ENCODE results near the gene ACKR3. TPM values are rescaled to one million over a fixed set of nuclear protein-coding genes. Genes with fewer than 3 reads are reported as not detected.

The ACKR3 gene
- total RNA-seq, 2 experiments from 2014 or later: 0.46 to 2.1 TPM

- Histone ChIP-seq H3K9me2 (ENCODE audit: insufficient read depth, low read length) (no peaks in the 10 kb centered on the region), H3K36me3 (ENCODE audit: insufficient read depth, low read length) (no peaks in the 10 kb centered on the region), H4K20me1 (ENCODE audit: insufficient read depth, low read length) (no peaks in the 10 kb centered on the region), H3K9me3 (ENCODE audit: low read length) (no peaks in the 10 kb centered on the region), H3K27ac (ENCODE audit: low read depth, low read length, poor library complexity, severe bottlenecking) (no peak overlapping the region), H3K4me2 (ENCODE audit: low read length) (no peak overlapping the region), H2AFZ (ENCODE audit: low read length) (no peak overlapping the region), H3K79me2 (ENCODE audit: insufficient read depth, low read depth, low read length) (no peaks in the 10 kb centered on the region), H3K4me1 (ENCODE audit: insufficient read depth, low read length, poor library complexity, severe bottlenecking) (no peaks in the 10 kb centered on the region), H3K4me3 (ENCODE audit: low read depth, low read length, poor library complexity, severe bottlenecking) (no peak overlapping the region)
- no peak for DNase-seq (ENCODE audit: low spot score)
- POLR2A ChIA-PET: interaction anchor here (0.6 kb wide), 1 partner anchor 412 kb away, joined by 3 read pairs; no protein-coding TSS in a partner anchor
- BruUV-seq (replicated peaks): no TSS peak
- TF ChIP-seq EZH2phosphoT487 (IDR thresholded peaks at IDR 0.05; ENCODE audit: borderline replicate concordance, low read depth, low read length) (no peak), CTCF (conservative IDR thresholded peaks at IDR 0.05; ENCODE audit: low read length) (no peak)
- CTCF ChIA-PET (ENCODE audit: unreplicated experiment): no interaction called here
- intact Hi-C loops (cut with micrococcal nuclease; ENCODE audit: unreplicated experiment): no loop called here
Measured at GRCh38 chr2:236608188-236608525, 38.5 kb downstream of the ACKR3 start.

GRCh38 chr2:236608710-236609109 is 39.1 kb downstream of the ACKR3 start:
- Histone ChIP-seq H3K9me2 (ENCODE audit: insufficient read depth, low read length) (no peaks in the 10 kb centered on the region), H3K9me3 (ENCODE audit: low read length) (no peaks in the 10 kb centered on the region), H3K36me3 (ENCODE audit: insufficient read depth, low read length) (no peaks in the 10 kb centered on the region), H3K4me1 (ENCODE audit: insufficient read depth, low read length, poor library complexity, severe bottlenecking) (no peaks in the 10 kb centered on the region), H3K4me3 (ENCODE audit: low read depth, low read length, poor library complexity, severe bottlenecking) (no peak overlapping the region), H3K4me2 (ENCODE audit: low read length) (no peak overlapping the region), H3K27ac (ENCODE audit: low read depth, low read length, poor library complexity, severe bottlenecking) (no peak overlapping the region), H3K79me2 (ENCODE audit: insufficient read depth, low read depth, low read length) (no peaks in the 10 kb centered on the region), H4K20me1 (ENCODE audit: insufficient read depth, low read length) (no peaks in the 10 kb centered on the region), H2AFZ (ENCODE audit: low read length) (no peak overlapping the region)
- POLR2A ChIA-PET: no interaction called here
- no peak for TF ChIP-seq CTCF (conservative IDR thresholded peaks at IDR 0.05; ENCODE audit: low read length)
- TF ChIP-seq EZH2phosphoT487 (IDR thresholded peaks at IDR 0.05; ENCODE audit: borderline replicate concordance, low read depth, low read length): no peak
- BruUV-seq (replicated peaks): no TSS peak
- CTCF ChIA-PET (ENCODE audit: unreplicated experiment): no interaction called here
- no peak for DNase-seq (ENCODE audit: low spot score)
- intact Hi-C loops (cut with micrococcal nuclease; ENCODE audit: unreplicated experiment): no loop called here

GRCh38 chr2:236610991-236611821 is 41.6 kb downstream of the ACKR3 start:
- H4K20me1 ChIP-seq (ENCODE audit: insufficient read depth, low read length): no peaks in the 10 kb centered on the region
- POLR2A ChIA-PET: interaction anchor here (0.7 to 1.0 kb wide), 2 partner anchors 66 to 172 kb away, joined by 3 to 6 read pairs; no protein-coding TSS in a partner anchor

More at GRCh38 chr2:236610991-236611821, 41.6 kb downstream of the ACKR3 start:
- TF ChIP-seq CTCF (conservative IDR thresholded peaks at IDR 0.05; ENCODE audit: low read length): no peak
- no peak for TF ChIP-seq EZH2phosphoT487 (IDR thresholded peaks at IDR 0.05; ENCODE audit: borderline replicate concordance, low read depth, low read length)
- CTCF ChIA-PET (ENCODE audit: unreplicated experiment): no interaction called here
- DNase-seq (ENCODE audit: low spot score): no peak
- H3K4me3 ChIP-seq (ENCODE audit: low read depth, low read length, poor library complexity, severe bottlenecking): no peak overlapping the region
- H3K79me2 ChIP-seq (ENCODE audit: insufficient read depth, low read depth, low read length): no peaks in the 10 kb centered on the region
- intact Hi-C loops (cut with micrococcal nuclease; ENCODE audit: unreplicated experiment): no loop called here
- no peak overlapping the region for H3K4me2 ChIP-seq (ENCODE audit: low read length)
- H3K36me3 ChIP-seq (ENCODE audit: insufficient read depth, low read length): no peaks in the 10 kb centered on the region
- no peak overlapping the region for H2AFZ ChIP-seq (ENCODE audit: low read length)
- no peaks in the 10 kb centered on the region for H3K9me2 ChIP-seq (ENCODE audit: insufficient read depth, low read length)
- no peak overlapping the region for H3K27ac ChIP-seq (ENCODE audit: low read depth, low read length, poor library complexity, severe bottlenecking)
- no TSS peak for BruUV-seq (replicated peaks)
- no peaks in the 10 kb centered on the region for H3K9me3 ChIP-seq (ENCODE audit: low read length)
- no peaks in the 10 kb centered on the region for H3K4me1 ChIP-seq (ENCODE audit: insufficient read depth, low read length, poor library complexity, severe bottlenecking)
